ENCODE results near the gene MYO9B.

Gene MYO9B

DNA sequence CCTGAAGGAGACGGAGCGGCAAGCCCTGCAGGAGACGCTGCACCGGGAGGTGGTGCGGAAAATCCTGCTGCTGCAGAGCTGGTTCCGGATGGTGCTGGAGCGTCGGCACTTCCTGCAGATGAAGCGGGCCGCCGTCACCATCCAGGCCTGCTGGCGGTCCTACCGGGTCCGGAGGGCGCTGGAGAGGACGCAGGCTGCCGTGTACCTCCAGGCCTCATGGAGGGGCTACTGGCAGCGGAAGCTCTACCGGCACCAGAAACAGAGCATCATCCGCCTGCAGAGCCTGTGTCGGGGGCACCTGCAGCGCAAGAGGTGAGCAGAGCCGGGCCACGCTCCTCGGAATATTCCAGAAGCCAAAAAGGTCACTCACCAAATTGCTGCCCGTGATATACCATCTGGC lies 117.2 kb downstream of the MYO9B start:
- DNase-seq = no peak

- DNase-seq = no peak
Measured at GRCh38 chr19:17194608-17195007, 119.0 kb downstream of the MYO9B start.

DNA sequence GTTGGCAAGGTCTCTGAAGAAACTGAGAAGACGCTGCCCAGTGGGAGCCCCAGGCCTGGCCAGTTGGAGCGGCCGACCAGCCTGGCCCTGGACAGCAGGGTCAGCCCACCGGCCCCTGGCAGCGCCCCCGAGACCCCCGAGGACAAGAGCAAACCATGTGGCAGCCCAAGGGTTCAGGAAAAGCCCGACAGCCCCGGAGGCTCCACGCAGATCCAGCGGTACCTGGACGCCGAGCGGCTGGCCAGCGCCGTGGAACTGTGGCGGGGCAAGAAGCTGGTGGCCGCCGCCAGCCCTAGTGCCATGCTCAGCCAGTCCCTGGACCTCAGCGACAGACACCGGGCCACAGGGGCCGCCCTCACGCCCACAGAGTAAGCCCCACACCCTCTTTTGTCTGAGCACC lies 119.5 kb downstream of the MYO9B start:
- DNase-seq = no peak

DNA sequence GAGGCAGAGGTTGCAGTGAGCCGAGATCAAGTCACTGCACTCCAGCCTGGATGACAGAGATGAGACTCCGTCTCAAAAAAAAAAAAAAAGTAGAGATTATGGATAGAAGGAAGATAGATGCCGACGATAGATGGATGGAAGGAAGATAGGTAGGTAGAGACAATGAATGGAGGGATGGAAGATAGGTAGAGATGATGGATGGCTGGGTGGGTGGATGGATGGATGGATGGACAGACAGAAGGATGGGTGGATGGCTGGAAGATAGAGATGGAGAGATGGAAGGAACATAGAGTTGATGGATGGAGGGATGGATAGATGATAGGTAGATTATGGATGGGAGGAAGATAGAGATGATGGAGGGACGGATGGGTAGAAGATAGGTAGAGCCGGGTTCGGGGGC lies 121.0 kb downstream of the MYO9B start:
- no peak for DNase-seq

- no peak for DNase-seq
Measured at GRCh38 chr19:17197666-17198065, 122.1 kb downstream of the MYO9B start.

DNA sequence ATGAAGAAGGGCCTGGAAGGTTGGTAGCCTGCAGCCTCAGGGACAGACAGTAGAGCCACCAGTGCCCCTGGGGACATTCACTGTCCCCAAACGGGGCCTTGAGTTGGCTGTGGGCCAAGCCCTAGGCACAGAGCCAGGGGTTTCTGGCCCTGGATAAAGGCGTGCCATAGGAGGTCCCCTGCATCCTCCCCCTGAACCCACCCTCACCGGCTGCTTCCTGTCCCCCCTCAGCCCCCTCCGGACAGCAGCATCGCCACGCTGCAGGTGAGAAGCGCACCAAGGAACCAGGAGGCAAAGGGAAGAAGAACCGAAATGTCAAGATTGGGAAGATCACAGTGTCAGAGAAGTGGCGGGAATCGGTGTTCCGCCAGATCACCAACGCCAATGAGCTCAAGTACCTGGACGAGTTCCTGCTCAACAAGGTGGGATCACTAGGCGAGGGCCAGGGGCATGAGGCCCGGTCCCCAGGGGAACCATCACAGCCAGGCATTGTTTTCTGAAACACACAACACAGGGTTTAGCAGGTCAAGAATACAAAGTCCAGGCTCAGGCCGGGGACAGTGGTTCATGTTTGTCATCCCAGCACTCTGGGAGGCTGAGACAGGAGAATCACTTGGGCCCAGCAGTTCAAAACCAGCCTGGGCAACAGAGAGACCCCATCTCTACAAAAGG lies 125.0 kb downstream of the MYO9B start:
- DNase-seq = no peak

DNA sequence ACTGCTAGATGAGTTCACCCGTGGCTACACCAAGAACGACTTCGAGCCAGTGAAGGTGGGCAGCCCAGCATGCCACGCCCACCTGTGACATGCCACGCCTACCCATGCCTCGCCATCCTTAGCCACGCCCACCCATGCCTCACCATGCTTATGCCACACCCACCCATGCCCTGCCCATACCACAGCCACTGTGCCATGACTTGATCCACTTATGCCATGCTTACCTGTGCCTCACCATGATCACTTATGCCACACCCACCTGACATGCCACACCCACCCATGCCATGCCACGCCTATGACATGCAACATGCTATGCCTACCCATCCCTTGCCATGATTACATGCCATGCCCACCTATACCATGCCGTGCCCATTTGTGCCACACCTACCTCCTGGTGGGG lies 126.7 kb downstream of the MYO9B start:
- DNase-seq = no peak

DNA sequence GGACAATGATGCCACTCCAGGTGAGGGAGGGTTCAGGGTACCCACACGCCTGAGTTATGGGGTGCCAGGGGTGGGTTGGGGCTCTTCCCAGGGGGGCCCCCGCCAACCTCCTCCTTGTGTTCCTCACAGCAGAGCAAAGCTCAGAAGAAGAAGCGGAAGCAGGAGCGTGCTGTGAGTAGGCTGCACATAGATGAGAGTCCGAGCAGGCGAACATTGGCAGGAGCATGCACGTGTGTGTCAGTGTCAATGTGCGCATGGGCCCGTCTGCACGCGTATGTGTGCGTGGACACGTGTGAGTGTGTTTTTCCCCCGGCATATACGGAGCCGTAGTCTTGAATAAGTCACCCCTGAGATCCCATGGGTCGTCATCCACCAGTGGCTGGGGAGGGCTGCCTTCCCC lies 127.1 kb downstream of the MYO9B start:
- DNase-seq = no peak

GRCh38 chr19:17205237-17206140 lies 129.9 kb downstream of the MYO9B start:
- DNase-seq = peak; percentile 65 to 68

DNA sequence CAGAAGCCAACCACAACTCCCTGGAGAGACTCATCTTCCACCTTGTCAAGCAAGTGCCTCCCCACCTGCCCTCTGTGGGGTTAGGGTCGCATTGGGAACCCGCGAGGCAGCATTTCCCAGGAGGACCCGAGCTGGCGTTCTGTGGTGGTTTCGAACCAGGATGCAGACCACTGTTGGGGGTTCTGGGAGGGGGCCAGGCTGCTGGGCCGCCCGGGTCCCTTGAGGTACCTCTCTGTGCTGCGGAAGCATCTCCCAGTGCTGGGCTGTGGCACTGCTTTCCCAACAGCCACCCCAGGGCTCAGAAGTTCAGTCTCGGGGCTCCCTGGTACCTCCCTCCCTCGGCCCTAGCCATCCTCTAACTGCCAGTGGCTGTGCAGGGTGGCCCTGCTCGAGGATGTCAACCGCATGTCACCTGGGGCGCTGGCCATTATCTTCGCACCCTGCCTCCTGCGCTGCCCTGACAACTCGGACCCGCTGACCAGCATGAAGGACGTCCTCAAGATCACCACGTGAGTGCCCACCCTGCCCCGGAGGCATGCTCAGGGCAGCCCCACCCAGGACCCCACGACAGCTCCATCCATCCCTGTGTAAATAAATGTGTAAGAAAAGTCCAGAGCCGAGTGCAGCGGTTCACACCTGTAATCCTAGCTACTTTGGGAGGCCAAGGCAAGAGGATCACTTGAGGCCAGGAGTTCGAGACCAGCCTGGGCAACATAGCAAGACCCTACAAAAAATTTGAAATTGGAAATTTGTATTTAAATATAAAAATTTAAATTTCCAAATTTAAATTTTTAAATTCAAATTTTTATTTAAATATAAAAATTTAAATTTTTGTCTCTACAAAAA lies 131.4 kb downstream of the MYO9B start:
- DNase-seq = no peak

GRCh38 chr19:17209126-17210036 lies 133.8 kb downstream of the MYO9B start:
- no peak for DNase-seq

- no peak for DNase-seq
Measured at GRCh38 chr19:17210296-17210695, 134.7 kb downstream of the MYO9B start.

DNA sequence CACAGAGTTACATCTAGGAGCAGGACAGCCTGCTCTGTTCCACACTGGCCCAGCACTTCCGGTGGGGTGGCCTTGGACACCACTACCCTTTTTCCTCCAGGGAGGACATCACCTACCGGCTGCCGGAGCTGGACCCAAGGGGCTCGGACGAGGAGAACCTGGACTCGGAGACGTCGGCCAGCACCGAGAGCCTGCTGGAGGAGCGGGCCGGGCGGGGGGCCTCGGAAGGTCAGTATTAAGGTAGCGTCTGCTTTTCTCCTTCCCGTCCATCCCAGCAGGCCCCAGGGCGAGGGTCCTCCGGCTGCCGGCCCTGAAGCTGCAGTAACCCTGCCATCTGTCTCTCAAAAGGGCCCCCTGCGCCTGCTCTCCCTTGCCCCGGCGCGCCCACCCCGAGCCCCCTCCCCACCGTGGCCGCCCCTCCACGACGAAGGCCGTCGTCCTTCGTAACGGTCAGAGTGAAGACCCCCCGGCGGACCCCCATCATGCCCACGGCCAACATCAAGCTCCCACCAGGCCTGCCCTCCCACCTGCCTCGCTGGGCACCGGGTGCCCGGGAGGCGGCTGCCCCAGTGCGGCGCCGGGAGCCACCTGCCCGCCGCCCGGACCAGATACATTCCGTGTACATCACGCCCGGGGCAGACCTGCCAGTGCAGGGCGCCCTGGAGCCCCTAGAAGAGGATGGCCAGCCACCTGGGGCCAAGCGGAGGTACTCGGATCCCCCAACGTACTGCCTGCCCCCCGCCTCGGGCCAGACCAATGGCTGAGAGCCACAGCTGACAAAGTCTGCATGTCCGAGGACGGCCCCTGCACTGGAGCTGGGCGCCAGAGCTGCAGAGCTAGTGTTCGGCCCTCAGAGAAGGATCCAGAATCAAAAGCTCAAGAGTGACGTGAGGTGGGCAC lies 136.2 kb downstream of the MYO9B start:
- DNase-seq = no peak

DNA sequence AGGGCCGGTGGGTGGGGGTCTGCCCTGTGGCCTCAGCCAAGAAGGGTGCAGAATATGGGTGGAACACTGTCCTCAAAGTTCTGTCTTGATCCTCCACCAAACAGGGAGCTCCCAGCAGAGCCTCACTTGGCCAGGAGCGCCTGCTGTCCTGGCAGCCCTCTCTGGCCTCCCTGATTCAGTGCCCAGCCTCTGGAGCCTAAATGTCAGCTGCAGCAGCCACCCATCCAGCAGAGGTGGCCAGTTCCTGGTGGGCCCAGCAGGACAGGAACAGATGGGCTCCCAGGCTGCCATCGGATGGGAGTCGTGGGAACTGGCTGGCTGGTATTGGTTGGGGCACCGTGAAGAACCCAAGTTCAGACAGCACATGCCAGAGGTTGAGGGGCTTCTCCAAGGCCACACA lies 137.8 kb downstream of the MYO9B start:
- DNase-seq = no peak

DNA sequence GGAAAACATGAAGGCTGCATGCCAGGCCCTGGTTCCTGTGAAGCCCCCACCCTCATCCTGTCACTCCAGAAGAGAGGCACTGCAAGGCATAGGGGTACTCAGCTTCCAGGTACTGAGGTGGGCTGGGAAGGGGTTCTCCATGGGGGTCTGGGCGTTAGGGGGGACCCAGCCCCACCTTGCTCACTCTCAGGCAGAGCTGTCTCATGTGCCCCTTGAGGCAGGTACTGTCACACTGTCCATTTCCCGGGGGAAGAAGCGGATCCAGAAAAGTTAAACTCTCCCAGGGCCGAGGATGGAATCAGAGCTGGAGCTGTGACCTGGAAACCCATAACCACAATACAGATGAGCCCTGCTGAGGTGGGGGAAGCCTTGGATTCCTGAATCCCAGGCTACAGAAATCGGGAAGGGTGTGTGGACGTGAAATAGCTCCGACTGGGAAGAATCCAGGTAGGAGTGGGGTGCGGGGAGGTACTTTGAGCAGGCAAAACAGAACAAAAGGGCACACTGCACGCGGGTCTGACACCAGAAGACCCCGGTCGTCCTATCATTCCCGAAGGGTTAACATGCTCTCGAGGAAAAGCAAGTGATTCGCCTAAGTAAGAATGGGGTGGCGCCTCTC lies 139.0 kb downstream of the MYO9B start:
- DNase-seq = no peak

DNA sequence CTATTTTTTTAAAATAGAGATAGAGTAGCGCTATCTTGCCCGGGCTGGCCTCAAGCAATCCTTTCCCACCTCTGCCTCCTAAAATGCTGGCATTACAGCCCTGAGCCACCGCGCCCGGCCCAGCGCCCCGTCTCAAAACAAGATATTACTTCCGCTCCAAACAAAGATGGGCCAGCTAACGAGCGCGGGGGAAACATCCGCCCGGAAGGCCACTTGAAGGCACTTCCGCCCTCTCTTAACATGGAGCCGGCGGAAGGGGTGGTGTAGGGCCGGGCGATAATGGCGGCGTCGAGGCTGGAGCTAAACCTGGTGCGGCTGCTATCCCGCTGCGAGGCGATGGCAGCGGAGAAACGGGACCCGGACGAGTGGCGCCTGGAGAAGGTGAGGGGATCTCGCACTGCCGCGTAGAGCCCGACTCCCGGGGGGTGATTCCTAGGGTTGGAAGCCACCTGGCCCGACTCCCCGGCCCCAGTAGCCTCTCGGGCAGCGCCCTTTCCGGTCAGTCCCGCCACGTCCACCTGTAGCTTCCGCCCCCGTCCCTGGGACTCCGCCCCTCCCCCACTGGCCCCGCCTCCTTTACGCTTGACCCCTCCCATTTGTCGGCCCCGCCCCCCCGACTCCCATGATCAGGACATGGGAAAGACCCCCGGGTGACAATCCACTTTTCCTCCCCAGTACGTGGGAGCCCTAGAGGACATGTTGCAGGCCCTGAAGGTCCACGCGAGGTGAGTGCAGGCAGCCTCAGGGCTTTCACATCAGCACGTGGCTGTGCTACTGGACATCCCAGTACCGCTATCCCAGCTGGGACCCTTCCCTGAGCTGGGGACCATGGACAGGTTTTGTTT lies 139.8 kb downstream of the MYO9B start, which contains the start of gene USE1:
USE1 (plus strand) TSS at position 231 of the 845 bp plus-strand sequence; CDS start at position 280, 49 bp downstream.
- DNase-seq = peak; percentile 81 to 84

DNA sequence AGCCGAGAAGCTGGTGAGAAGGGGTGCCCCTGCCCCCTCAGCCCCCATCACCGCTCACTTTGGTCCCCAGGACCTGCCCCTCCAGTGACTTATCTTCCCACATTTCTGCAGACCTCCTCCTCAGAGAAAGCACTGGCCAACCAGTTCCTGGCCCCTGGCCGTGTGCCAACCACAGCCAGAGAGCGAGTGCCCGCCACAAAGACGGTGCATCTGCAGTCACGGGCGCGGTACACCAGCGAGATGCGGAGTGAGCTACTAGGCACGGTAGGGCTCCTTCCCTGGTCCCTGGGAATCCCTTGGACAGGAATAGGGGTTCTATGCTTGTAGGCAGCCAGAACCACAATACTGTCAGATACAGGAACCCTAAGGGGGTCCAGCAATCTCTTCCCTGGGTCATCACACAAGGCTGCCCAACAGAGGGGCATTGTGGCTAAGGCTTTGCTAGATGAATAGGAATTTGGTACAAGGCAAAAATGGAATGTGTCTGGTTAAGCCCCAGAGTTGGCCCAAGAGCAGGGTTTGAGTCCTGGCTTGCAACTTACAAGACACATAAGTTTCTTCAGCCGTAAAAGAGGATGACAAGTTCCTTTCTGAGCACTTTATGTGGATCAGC lies 140.6 kb downstream of the MYO9B start:
- no peak for DNase-seq

GRCh38 chr19:17219286-17219685 lies 143.7 kb downstream of the MYO9B start:
- DNase-seq = no peak

DNA sequence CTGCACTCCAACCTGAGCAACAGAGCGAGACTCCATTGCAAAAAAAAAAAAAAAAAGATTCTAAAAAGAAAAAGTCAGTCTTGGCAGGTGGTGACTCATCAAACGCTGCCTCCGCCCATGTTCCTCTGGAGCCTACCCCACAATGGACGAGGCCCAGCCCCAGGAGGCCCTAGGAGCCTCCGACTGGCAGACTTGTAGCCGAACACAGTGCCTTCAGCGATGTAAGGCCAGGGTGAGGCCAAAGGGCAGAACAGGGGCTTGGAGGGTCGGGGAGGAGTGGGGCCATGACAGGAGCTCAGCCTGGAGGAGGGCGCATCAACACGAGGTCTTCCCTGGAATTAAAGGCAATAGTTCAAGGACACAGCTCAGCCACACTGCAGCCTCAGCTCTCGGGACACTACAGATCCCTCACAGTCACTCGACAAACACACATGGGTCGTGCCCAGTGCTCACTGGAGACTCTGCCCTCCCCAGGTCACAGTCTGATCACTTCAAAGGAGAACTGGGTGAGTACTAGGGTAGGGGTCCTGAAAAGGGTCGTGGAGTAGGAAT lies 144.7 kb downstream of the MYO9B start:
- DNase-seq = peak; percentile 30 to 32

All from activated CD4-positive, alpha-beta T cell treated with anti-CD3 and anti-CD28 coated beads, Interleukin-2, amount 50 U/mL, for 4 hours (primary cell).